Lower leg skin (tissue), 3 donors: ENCODE measurements around the gene SRCAP.

Experiments
- CTCF ChIP-seq, 3 donors: fragments of 450-650 bp; IDR thresholded peaks; one replicate each; pipeline ENCODE4 v1.5.1; 2016; ENCODE audit warnings: antibody characterized with exemption in 3 of 3, mild to moderate bottlenecking in 3 of 3, moderate library complexity in 2 of 3
- POLR2A ChIP-seq, 2 donors: fragments of 450-650 bp; IDR thresholded peaks; one replicate each; pipeline ENCODE4 v1.6.1; 2016 to 2017; ENCODE audit warnings: antibody characterized with exemption in 2 of 2, mild to moderate bottlenecking in 1 of 2, moderate library complexity in 1 of 2

- no peak for TF ChIP-seq CTCF (IDR thresholded peaks at IDR 0.05)
- no peak for TF ChIP-seq POLR2A (IDR thresholded peaks at IDR 0.05)
These were observed 40.3 kb downstream of the SRCAP start for GRCh38 chr16:30738984-30739951.
